ENCODE measurements around the gene PHLDB2. TPM values are rescaled to one million over a fixed set of nuclear protein-coding genes. Genes with fewer than 3 reads are reported as not detected.

PHLDB2 gene
- total RNA-seq, 1 experiment from 2014 or later, result 60.5 TPM

- ChIA-PET POLR2A (no interaction called here), CTCF (no interaction called here)
- no peaks in the 10 kb centered on the region for H3K27me3 ChIP-seq (replicated peaks; ENCODE audit: control insufficient read depth, insufficient read depth, low read length)
- H3K27ac Mint-ChIP-seq (ENCODE audit: unreplicated experiment), result no peak overlapping the region
- H3K27me3 Mint-ChIP-seq (ENCODE audit: insufficient read depth, unreplicated experiment), result no peaks in the 10 kb centered on the region
- H3K9me3 Mint-ChIP-seq (ENCODE audit: unreplicated experiment), result no peaks in the 10 kb centered on the region
- no peaks in the 10 kb centered on the region for H3K9me3 ChIP-seq
- TF ChIP-seq CTCF (IDR thresholded peaks at IDR 0.05; ENCODE audit: insufficient read depth in 1 of 2, low read depth in 1 of 2, low read length in 1 of 2, severe bottlenecking in 1 of 2, unreplicated experiment in 1 of 2), result no peak
- no TSS peak for BruUV-seq (replicated peaks)
- intact Hi-C loops (cut with micrococcal nuclease; ENCODE audit: unreplicated experiment), result no loop called here
- H3K4me1 ChIP-seq, result 0 out of 2 replicates have a peak, but pooled peaks cover 6% of the 10 kb centered on the region
- no peak overlapping the region for H3K4me3 ChIP-seq (ENCODE audit: low read depth, low read length)
- H3K36me3 ChIP-seq (ENCODE audit: control insufficient read depth, insufficient read depth, low read length), result no peaks in the 10 kb centered on the region
- no peaks in the 10 kb centered on the region for H3K36me3 Mint-ChIP-seq (ENCODE audit: insufficient read depth, unreplicated experiment)
- H3K4me1 Mint-ChIP-seq (ENCODE audit: low read depth, unreplicated experiment), result no peaks in the 10 kb centered on the region
- DNase-seq, result no peak
- no peak overlapping the region for H3K4me3 Mint-ChIP-seq (ENCODE audit: unreplicated experiment)
Measured at GRCh38 chr3:112010636-112011035, 151.6 kb downstream of the PHLDB2 start.

GRCh38 chr3:112011376-112011940, 152.4 kb downstream of the PHLDB2 start:
- Histone ChIP-seq H3K4me1 (0 out of 2 replicates have a peak, but pooled peaks cover 6% of the 10 kb centered on the region), H3K27me3 (replicated peaks; ENCODE audit: control insufficient read depth, insufficient read depth, low read length) (no peaks in the 10 kb centered on the region), H3K4me3 (ENCODE audit: low read depth, low read length) (no peak overlapping the region), H3K9me3 (no peaks in the 10 kb centered on the region), H3K36me3 (ENCODE audit: control insufficient read depth, insufficient read depth, low read length) (no peaks in the 10 kb centered on the region)
- H3K9me3 Mint-ChIP-seq (ENCODE audit: unreplicated experiment), result no peaks in the 10 kb centered on the region
- TF ChIP-seq CTCF (IDR thresholded peaks at IDR 0.05; ENCODE audit: insufficient read depth in 1 of 2, low read depth in 1 of 2, low read length in 1 of 2, severe bottlenecking in 1 of 2, unreplicated experiment in 1 of 2), result no peak
- H3K4me1 Mint-ChIP-seq (ENCODE audit: low read depth, unreplicated experiment), result no peaks in the 10 kb centered on the region
- ChIA-PET POLR2A (interaction anchor here (0.6 kb wide), 1 partner anchor 148 kb away, joined by 3 read pairs; no protein-coding TSS in a partner anchor), CTCF (no interaction called here)
- no peak for DNase-seq
- intact Hi-C loops (cut with micrococcal nuclease; ENCODE audit: unreplicated experiment), result no loop called here
- no peak overlapping the region for H3K4me3 Mint-ChIP-seq (ENCODE audit: unreplicated experiment)
- H3K27ac Mint-ChIP-seq (ENCODE audit: unreplicated experiment), result no peak overlapping the region
- no peaks in the 10 kb centered on the region for H3K36me3 Mint-ChIP-seq (ENCODE audit: insufficient read depth, unreplicated experiment)
- no peaks in the 10 kb centered on the region for H3K27me3 Mint-ChIP-seq (ENCODE audit: insufficient read depth, unreplicated experiment)
- BruUV-seq (replicated peaks), result no TSS peak

- Mint-ChIP-seq H3K4me1 (ENCODE audit: low read depth, unreplicated experiment) (no peaks in the 10 kb centered on the region), H3K27ac (ENCODE audit: unreplicated experiment) (no peak overlapping the region), H3K4me3 (ENCODE audit: unreplicated experiment) (no peak overlapping the region), H3K27me3 (ENCODE audit: insufficient read depth, unreplicated experiment) (no peaks in the 10 kb centered on the region), H3K9me3 (ENCODE audit: unreplicated experiment) (no peaks in the 10 kb centered on the region), H3K36me3 (ENCODE audit: insufficient read depth, unreplicated experiment) (no peaks in the 10 kb centered on the region)
- TF ChIP-seq CTCF (IDR thresholded peaks at IDR 0.05; ENCODE audit: insufficient read depth in 1 of 2, low read depth in 1 of 2, low read length in 1 of 2, severe bottlenecking in 1 of 2, unreplicated experiment in 1 of 2), result no peak
- H3K4me1 ChIP-seq, result 0 out of 2 replicates have a peak, but pooled peaks cover 6% of the 10 kb centered on the region
- BruUV-seq (replicated peaks), result no TSS peak
- ChIA-PET CTCF (interaction anchor here (1.5 to 2.3 kb wide), 9 partner anchors 10 to 343 kb away, joined by 4 to 66 read pairs (median 11); partner anchors contain the start of gene ABHD10), POLR2A (interaction anchor here (0.6 kb wide), 1 partner anchor 148 kb away, joined by 3 read pairs; no protein-coding TSS in a partner anchor)
- no peaks in the 10 kb centered on the region for H3K36me3 ChIP-seq (ENCODE audit: control insufficient read depth, insufficient read depth, low read length)
- DNase-seq, result no peak
- H3K4me3 ChIP-seq (ENCODE audit: low read depth, low read length), result no peak overlapping the region
- H3K9me3 ChIP-seq, result no peaks in the 10 kb centered on the region
- intact Hi-C loops (cut with micrococcal nuclease; ENCODE audit: unreplicated experiment), result no loop called here
- H3K27me3 ChIP-seq (replicated peaks; ENCODE audit: control insufficient read depth, insufficient read depth, low read length), result no peaks in the 10 kb centered on the region
Measured at GRCh38 chr3:112012205-112012992, 153.3 kb downstream of the PHLDB2 start.

All from Caco-2 (cell line).